HG03521 (cell line): ENCODE results near the gene TFDP2.
"Not testable (repeated sequence)": the region's sequence is repeated elsewhere in the genome, so short reads cannot be mapped to it uniquely, and the experiment has no call there.

Experiments used
- ATAC-seq: cut with Tn5 transposase; IDR thresholded peaks from one replicate; pipeline ENCODE4 v1.9.1; 2021; ENCODE audit warnings: mild to moderate bottlenecking, moderate library complexity; ENCODE audit not compliant: unreplicated experiment

The TFDP2 gene

DNA sequence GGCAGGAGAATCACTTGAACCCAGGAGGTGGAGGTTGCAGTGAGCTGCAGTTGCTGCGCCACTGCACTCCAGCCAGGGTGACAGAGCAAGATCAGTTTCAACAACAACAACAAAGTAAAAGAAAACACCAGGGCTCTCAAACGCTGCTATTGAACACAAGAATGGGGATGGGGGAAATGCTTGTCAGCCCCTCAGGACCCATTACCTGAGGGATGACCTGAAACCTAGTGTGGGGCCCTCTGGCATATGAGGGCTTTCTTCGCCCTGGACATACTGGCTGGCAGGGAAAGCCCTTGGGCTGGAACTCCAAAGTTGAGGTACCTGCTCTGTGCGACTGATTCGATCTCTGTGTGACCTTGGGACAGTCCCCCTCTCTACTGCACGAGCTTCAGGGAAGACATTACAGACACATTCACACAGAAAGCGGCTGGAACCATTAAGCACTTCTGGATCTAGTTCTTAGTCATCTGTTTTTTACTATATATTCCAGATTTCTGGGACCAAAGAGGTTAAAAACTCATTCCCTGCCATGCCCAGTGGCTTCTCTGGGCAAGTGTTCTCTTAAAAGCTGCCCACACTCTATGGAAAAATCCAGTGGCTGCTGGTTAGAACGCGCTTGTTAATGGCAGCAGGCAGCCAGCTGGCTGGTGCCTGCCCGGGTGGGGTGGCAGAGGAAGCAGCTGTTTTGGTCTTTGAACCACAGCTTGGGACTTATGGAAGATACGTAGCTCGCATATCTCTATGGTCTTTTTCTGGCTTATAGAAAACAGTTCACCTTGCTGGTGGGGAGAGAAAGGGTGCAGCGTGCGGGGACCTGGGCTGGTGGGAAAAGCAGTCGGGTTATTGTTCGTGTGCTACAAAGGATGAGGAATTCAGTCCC lies 215.7 kb downstream of the TFDP2 start:
- ATAC-seq, result no peak

DNA sequence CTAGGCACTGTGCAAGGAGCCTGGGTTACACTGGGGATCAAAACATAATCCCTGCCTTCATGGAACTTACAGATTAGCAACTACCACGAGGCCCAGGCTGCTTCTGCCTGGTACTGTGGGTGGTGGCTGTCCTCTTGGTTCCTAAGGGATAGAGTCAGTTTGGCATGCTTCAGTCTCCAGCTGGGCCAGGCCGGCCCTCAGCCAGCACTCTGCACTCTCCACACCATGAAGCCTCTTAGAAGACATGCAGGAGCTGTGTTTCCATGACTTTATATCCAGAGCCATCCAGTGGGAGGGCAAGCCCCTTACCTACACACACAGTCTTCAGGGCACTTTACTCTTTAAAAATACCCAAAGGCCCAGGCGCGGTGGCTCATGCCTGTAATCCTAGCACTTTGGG lies 218.5 kb downstream of the TFDP2 start:
- no peak for ATAC-seq

DNA sequence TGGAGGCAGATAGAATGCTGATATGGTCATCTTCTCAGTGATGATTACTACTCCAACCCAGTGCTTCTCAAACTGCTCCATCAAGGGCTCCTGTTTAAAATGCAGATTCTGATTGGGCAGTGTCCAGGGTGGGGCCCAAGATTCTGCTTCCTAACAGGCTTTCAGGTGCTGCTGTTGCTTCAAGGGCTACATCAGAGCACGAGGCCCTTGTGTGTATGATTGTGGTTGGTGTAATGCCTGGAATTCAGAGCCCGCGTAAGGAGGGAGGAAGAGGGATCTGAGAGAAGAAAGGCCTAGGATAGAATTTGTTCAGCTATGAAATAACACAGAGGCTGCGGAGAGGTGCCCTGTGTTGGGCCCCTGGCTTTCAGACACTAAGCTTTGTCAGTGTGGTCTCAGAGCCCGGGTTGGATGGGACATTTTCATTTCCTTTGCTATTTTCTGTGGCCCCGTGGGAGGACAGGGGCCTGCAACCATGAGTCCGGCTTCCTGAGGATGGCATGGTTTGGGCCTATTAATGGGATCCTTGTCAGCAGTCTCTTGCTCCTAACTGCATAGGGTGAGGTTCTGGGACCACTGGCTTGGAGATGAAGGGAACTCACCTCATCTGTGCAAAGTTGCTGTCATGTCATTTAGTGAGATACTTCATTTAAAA lies 219.9 kb downstream of the TFDP2 start:
- no peak for ATAC-seq

DNA sequence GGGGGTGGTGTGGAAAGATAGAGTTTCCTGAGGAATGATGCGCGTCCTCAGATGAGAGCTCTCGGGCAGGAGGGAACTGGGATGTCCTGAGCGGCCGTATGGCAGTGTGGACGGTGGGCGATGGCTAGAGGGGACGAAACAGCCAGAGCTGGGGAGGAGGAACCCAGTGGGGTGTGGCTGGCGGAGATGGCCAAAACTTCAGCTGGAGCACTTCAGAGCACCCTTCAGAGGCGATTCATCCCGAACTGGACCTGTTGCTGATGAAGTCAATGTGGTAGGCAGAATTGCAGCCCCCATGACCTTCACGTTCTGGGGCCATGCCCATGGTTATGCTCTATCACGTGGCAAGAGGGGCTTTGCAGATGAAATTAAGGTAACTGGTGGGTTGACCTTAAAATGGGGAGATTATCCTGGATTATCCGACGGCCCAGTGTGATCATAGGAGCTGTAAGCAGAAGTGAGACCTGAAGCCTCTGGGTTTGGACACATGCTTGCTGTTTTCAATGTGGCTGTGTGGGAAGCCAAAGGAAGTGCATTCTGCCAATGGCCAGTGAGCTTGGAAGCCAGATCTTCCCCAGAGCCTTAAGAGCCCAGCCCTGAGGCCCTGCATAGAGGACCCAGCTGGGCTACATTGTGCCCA lies 220.6 kb downstream of the TFDP2 start:
- ATAC-seq, result no peak

DNA sequence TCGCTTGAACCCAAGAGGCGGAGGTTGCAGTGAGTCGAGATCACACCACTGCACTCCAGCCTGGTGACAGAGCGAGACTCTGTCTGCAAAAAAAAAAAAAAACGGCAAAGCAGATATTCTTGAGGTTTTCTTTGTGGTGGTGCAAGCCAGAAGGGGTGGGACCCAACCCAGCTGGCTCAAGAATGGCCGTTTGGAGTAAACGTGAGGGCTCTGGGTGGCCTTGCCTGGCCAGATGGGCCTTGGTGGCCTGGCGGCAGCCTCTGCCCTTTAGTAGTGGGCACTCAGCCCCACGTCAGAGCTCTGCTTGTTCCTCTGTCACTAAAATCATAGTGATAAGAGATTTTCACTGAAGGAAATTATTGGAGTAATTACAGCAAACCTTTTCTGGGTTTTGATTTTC lies 222.4 kb downstream of the TFDP2 start:
- no peak for ATAC-seq

DNA sequence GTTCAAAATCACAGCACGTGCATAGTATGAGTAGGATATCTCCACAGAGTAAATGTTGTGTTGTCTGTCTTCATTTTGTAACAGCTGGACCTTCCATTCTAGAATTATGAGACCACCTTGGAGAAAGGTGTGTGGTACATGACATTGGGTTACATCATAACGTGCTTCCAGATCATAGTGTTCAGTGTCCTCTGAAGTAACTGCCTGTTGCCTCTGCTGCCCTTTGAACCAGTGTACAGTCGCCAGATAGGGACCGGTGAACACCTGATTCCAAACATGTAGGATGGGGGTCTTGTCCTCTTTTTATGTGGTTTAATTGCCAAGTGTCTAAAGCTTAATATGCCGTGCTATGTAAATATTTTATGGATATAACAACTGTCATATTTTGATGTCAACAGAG lies 223.7 kb downstream of the TFDP2 start:
- not testable (repeated sequence) for ATAC-seq

DNA sequence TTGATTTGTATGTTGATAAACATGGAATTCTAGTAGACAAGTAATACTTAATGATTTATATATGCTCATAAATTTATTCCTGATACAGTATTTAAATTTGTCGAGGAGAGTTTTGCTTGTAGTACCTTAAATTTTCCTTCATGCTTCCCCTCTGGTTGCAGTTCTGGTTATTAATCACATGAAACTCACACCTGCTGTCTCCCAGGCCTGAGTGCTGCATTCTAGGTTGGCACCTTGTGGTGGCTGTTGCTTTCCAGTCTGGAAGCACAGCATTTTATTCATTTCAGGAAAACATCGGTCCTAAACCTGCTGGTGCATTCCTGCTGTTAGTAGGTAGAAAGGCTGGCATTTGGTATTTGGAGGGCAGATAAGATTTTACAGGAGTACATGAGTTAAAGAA lies 228.0 kb downstream of the TFDP2 start:
- ATAC-seq, result no peak

DNA sequence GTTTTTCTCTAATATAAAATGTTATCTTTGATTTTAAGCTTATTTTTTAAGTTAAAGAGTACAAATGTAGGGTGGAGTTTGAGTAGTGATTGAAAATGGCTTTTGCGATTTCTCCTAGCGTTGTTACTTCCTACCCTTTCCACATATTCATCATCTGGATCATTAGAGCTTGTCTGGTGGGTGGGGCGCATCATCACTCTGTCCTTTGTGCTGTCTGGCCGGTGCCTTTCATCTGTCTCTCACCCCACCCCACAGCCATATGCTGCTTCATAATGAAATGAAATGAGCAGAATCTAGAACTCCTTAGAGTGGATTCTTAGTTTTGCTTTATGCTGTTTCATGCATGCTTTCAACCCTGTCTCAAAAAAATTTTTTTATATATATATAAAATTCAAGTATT lies 228.6 kb downstream of the TFDP2 start:
- no peak for ATAC-seq

DNA sequence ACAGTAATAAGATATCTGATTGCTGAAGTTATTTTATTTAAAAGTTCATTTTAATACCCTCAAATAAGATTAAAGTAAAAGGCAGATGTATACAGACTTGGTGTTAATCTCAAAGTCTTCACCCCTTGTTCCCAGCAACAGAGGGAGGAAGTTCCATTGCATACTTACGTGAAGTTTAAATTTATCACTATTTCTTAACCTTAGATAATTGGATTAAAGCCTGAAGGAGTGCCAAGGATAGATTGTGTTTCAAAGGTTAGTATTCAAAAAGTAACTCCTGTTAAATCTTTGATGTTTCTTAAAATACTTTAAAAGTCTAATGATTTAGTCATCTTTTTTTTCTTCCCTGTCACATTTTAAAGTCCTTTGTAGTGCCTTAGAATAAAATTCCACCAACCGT lies 233.6 kb downstream of the TFDP2 start:
- no peak for ATAC-seq

DNA sequence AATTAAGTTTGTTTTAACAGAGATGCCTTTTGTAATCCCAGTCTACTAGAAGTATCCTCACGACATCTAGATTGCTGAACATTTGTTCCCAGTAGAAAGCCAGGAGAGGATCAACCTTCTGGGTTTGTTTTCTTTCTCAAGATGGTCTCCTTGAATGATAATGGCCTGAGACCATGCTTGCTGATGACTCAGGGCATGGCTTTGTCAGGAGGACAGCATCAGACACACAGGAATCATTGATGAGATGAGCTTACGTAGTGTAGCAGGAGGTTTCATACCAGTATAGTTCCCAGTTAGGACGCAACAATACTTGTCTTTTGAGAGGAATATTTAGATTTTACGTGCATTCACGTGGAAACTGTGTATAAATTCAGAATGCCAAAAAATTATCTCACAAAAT lies 234.3 kb downstream of the TFDP2 start:
- no peak for ATAC-seq

DNA sequence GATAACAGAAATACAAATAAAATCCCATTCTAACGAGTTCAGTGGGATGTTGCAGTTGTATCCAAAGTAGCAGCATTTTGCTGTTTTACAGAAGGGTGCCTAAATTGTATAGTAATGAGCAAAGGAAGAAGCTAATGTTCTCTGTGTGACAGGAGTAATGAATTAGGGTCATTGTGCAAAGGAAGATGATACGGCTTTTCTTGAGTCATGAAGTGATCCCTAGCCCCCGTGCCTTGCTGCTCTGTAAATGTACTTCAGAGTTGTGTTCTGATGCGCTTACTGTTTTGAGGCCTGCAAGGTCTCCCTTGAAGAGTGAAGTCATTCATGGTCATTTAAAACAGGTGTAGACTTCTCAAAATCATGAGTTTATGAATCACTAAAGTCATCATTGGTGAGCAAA lies 235.0 kb downstream of the TFDP2 start:
- ATAC-seq, result no peak

DNA sequence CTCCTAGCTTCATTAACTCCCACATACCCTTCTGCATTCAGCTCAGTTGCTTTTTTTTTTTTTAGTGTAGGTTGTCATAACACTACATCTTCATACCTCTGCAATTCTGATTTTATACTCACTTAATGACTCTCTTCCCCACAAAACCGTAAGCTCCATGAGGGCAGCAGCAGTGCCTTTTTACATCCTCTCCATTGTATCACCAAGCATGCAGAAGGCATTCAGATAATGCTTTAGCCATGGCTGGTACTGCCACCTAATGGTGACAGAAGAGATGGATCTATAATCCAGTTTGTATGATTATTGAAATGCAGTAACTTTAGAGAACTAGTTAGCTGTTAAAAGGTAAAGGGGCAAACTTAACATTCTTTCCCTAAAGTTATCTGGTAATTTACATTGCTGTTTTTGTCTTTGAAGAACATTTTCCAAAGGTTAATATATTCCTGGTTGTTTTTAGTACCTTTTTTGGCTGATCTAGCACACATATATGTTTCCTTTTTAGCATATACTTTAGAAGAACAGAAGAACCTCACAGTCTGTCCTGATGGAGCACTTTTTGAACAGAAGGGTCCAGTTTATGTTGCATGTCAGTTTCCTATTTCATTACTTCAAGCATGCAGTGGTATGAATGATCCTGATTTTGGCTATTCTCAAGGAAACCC lies 236.1 kb downstream of the TFDP2 start:
- ATAC-seq, result no peak

DNA sequence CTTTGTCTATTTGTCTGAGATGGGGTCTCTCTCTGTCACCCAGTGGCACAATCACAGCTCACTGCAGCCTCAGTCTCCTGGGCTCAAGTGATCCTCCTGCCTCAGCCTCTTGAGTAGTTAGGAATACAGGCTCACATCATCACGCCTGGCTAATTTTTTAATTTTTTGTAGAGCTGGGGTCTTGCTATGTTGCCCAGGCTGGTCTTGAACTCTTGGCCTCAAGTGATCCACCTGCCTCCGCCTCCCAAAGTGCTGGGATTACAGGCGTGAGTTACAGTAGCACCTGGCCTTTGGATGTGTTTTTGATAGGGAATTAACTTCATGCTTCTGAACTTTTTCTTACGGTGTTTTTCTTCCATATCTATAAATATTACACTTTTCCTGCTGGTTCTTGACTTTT lies 239.4 kb downstream of the TFDP2 start:
- ATAC-seq, result not testable (repeated sequence)

DNA sequence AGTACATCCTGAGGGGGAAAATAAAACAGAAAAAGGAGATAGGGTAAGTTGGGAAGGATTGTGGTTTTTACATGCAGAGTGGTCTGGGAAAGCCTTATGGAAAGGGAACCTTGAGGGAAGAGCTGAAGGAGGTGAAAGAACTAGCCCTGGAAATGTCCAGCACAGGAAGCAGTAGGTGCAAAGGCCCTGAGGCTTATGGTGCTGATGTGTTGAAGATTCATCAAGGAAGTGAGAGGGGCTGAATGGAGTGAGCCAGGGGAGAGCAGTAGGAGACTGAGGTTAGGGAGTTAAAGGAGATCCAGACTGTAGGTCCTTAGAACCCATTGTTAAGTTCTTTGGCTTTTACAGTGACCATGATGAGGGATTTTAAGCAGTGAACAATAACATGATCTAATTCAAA lies 239.9 kb downstream of the TFDP2 start:
- no peak for ATAC-seq

DNA sequence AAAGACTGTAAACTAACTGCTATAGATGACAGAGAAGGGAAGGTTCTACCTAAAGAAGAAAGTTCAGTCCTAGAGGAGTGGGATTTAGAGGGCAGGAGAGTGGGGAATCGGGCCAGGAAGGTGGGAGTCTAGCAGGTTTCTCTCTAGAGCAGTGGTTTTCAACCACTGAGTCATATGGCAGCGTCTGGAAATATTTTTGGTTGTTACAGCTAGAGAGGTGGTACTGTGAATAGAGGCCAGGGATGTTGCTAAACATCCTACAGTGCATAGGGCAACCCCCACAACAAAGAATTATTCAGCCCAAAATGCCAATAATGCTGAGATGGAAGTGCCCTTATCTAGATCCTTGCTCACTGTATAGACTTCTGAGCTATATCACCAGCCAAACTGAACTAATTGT lies 244.2 kb downstream of the TFDP2 start:
- ATAC-seq, result no peak

DNA sequence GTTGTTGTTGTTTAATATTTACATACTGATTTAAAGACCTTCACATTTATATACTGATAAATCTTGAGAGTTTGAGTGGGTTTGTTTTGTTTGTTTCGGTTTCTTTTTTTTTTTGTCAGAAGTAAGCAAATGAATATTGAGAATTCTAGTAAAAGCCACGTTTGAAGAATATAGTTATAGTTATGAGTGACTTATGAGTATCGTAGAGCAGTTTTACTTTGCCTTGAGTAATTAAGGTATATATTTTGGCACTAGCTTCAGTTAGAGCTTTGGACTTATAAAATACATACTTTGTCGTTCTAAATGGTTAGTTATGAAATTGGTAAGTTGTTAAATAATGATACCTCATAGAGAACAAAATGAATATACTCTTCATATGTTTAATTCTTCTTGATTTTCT lies 245.1 kb downstream of the TFDP2 start:
- no peak for ATAC-seq

DNA sequence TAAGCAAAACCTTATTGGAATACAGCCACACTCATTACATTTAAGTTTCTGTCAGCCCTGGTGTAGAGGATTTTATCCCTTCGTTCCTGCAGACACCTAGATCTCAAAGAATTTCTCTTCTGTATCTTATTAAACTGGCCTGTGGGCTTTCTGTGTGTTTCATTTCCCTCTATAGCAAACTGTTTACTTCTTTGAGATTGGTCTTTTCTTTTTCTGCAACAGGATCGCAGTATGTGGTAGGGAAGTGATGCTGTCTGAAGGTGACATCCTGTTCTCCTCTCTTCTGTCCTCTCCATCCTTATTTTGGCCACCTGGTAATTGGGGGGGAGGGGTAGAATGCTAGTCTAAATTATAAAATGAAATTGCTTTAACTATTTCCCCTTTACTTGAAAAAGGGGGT lies 247.4 kb downstream of the TFDP2 start:
- ATAC-seq, result no peak

DNA sequence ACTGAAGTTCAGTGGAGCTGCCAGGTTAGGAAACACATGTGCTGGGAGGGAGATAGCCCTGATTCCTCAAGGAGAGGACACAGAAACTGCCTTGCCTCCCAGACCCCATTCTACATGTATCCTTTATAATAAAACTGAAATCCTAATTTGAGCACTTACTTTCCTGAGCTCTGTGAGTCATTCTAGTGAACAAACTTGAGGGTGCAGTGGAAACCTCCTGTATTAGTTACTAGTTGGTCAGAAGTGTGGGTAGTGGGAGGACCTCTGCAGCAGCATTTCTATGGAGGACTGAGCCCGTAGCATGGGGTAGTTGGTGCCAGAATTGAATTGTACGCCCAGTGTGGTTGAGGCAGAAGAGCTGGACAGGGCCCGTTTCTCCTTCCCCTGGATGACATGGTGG lies 249.0 kb downstream of the TFDP2 start:
- no peak for ATAC-seq

DNA sequence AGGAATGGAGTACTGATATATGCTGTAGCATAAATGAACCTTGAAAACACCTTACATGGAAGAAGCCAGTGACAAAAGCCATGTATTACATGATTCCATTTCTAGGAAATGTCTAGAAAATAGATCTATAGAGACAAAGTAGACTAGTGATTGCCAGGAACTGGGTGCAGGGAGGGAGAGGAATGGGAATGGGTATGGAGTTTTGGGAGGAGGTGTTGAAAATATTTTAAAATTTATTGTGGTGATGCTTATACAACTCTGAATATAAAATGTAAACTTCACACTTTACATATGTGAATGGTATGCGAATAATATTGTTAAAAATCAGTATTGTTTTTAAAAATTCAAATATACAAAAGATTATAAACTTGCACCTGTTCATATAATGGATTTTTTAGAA lies 250.4 kb downstream of the TFDP2 start:
- ATAC-seq, result no peak

DNA sequence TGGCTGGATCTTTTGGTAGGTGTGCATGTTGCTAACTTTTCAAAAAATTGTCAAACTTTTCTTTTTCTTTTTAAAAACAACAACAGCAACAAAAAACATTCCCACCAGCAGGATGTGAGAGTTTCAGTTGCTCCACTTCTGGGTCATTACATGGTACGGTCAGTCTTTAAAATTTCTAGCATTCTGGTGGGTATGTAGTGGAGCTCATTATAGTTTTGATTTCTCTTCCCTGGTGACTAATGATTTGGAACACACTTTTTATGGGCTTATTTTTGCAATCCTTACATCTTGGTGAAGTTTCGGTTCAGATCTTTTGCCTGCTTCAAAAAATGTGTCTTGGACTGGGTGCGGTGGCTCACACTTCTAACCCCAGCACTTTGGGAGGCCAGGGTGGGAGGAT lies 253.6 kb downstream of the TFDP2 start:
- ATAC-seq, result no peak

DNA sequence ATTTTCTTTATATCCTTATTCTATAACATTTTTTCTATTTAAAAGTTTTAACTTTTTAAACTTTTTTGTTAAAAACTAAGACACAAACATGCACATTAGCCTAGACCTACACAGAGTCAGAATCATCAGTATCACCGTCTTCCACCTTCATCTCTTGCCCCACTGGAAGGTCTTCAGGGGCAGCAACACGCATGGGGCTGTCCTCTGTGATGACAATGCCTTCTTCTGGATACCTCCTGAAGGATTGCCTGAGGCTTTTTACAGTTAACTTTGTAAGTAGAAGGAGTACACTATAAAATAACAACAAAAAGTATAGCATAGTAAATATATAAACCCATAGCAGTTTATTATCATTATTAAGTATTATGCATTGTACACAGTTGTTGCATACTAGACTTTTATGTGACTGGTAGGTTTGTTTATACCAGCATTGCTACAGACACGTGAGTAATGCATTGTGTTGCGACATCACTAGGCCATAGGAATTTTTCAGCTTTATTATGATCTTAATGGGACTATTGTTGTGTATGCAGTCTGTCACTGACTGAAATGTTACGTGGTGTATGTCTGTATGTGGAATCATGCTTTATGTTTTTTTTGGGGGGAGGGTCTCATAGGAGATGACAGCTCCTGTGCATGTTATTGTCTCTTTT lies 254.7 kb downstream of the TFDP2 start:
- ATAC-seq, result no peak
